ENCODE measurements around the gene SPATA31C1. TPM values are rescaled to one million over a fixed set of nuclear protein-coding genes. Genes with fewer than 3 reads are reported as not detected.

The SPATA31C1 gene
- polyA plus RNA-seq, 1 experiment: not detected

- no peak for TF ChIP-seq CTCF (IDR thresholded peaks at IDR 0.05; ENCODE audit: low read depth, low read length)
- H3K9me3 ChIP-seq (ENCODE audit: control insufficient read depth, insufficient read depth, low read length): peaks cover 3% of the 10 kb centered on the region; the same call in 1 of the 2 replicates
- H3K27ac ChIP-seq (ENCODE audit: low read depth, low read length): no peak overlapping the region
- H3K4me3 ChIP-seq (ENCODE audit: low read depth, low read length): no peak overlapping the region
- CTCF ChIA-PET: no interaction called here
- no peaks in the 10 kb centered on the region for H3K27me3 ChIP-seq (ENCODE audit: control insufficient read depth, insufficient read depth, low read length)
- no peak for DNase-seq (ENCODE audit: low read depth, low spot score)
- POLR2A ChIA-PET: no interaction called here
Measured at GRCh38 chr9:87957839-87958238, 40.1 kb downstream of the SPATA31C1 start.

- CTCF ChIA-PET: no interaction called here
- DNase-seq (ENCODE audit: low read depth, low spot score): no peak
Measured at GRCh38 chr9:87958591-87958990, 40.8 kb downstream of the SPATA31C1 start.

DNA sequence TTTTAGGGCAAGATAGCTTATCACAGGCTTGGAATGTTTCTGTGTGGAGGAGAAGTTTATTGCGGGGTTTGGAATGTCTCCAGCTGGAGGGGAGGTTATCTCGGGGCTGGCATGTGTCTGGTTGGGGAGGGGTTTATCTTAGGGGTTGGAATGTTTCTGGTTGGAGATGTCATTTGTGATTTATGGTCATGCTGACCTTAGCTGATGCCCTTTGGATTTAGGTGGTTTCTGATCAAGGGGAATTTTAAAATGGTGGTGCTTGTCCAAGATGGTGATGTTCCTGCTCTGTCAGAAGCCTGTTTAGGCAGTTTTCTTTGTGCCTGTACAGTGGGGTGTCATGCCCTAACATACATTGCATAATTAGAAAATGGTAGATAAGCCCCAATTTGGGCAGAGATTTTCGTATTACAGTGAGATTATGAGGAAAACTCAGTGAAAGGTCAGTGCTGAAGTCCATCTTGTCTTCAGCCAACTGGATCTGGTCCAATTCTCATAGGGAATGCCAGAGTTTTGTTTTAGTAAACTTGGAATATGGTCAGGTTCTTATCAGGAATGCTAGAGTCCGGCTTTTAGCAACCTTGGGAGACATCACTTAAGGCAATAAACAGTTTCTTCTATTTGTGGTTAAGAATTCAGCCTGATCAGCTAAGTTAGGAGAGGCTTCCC lies 42.3 kb downstream of the SPATA31C1 start:
- peaks cover 3% of the 10 kb centered on the region; the same call in 1 of the 2 replicates for H3K9me3 ChIP-seq (ENCODE audit: control insufficient read depth, insufficient read depth, low read length)
- peak; percentile 36 for DNase-seq (ENCODE audit: low read depth, low spot score)
- H3K27me3 ChIP-seq (ENCODE audit: control insufficient read depth, insufficient read depth, low read length): no peaks in the 10 kb centered on the region
- H3K27ac ChIP-seq (ENCODE audit: low read depth, low read length): no peak overlapping the region
- POLR2A ChIA-PET: interaction anchor here (0.6 kb wide), 1 partner anchor 1351 kb away, joined by 3 read pairs; the partner anchor contains the start of gene CKS2
- no peak overlapping the region for H3K4me3 ChIP-seq (ENCODE audit: low read depth, low read length)
- CTCF ChIA-PET: interaction anchor here (0.5 to 1.4 kb wide), 2 partner anchors 8 to 550 kb away, joined by 3 to 7 read pairs; no protein-coding TSS in a partner anchor
- no peak for TF ChIP-seq CTCF (IDR thresholded peaks at IDR 0.05; ENCODE audit: low read depth, low read length)

More at GRCh38 chr9:87958591-87958990, 40.8 kb downstream of the SPATA31C1 start:
- Histone ChIP-seq H3K27ac (ENCODE audit: low read depth, low read length) (no peak overlapping the region), H3K9me3 (ENCODE audit: control insufficient read depth, insufficient read depth, low read length) (peaks cover 3% of the 10 kb centered on the region; the same call in 1 of the 2 replicates), H3K27me3 (ENCODE audit: control insufficient read depth, insufficient read depth, low read length) (no peaks in the 10 kb centered on the region), H3K4me3 (ENCODE audit: low read depth, low read length) (no peak overlapping the region)
- POLR2A ChIA-PET: no interaction called here
- TF ChIP-seq CTCF (IDR thresholded peaks at IDR 0.05; ENCODE audit: low read depth, low read length): no peak

DNA sequence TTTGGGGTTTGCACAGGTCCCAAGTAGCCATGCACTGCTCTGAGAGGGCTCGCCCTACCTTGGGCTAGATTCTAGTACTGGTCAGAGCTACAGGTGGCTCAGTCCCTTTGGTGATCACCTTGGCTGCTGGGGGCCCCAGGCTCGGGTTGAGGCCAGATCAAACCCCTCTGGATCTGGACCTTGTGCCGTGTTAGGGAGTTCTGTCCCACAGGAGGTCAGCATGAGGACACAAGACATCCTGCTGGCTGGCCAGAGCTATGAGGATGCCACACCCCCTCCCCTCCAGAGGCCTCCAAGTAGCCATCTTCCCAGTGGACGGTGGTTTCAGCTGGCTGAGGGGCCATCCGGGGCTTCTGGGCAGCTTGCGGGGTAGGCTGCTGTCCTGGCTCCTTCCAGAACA lies 46.0 kb downstream of the SPATA31C1 start:
- Histone ChIP-seq H3K4me3 (ENCODE audit: low read depth, low read length) (no peak overlapping the region), H3K27me3 (ENCODE audit: control insufficient read depth, insufficient read depth, low read length) (no peaks in the 10 kb centered on the region), H3K9me3 (ENCODE audit: control insufficient read depth, insufficient read depth, low read length) (peaks cover 3% of the 10 kb centered on the region; the same call in 1 of the 2 replicates), H3K27ac (ENCODE audit: low read depth, low read length) (no peak overlapping the region)
- CTCF ChIA-PET: interaction anchor here (0.9 kb wide), 1 partner anchor 13 kb away, joined by 3 read pairs; no protein-coding TSS in a partner anchor
- POLR2A ChIA-PET: no interaction called here
- DNase-seq (ENCODE audit: low read depth, low spot score): no peak
- no peak for TF ChIP-seq CTCF (IDR thresholded peaks at IDR 0.05; ENCODE audit: low read depth, low read length)

DNA sequence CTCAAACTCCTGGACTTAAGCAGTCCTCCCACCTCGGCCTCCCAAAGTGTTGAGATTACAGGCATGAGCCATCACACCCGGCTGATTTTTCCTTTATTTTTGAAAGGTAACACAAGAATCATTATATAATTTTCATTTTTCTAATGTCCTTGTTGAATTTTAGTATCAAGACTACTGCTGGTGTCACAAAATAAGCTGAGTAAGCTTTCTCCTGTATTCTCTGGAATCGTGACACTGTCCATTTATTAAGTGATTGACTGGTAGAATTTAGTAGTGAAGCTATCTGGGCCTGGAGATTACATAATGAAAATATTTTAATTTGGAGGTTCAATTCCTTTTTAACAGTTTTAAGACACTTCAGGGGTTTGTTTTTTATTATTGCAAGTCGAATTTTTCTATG lies 47.1 kb downstream of the SPATA31C1 start:
- H3K27ac ChIP-seq (ENCODE audit: low read depth, low read length): no peak overlapping the region
- no peak for TF ChIP-seq CTCF (IDR thresholded peaks at IDR 0.05; ENCODE audit: low read depth, low read length)
- ChIA-PET POLR2A (no interaction called here), CTCF (interaction anchor here (1.3 kb wide), 1 partner anchor 10 kb away, joined by 6 read pairs; the partner anchor contains the start of gene CDK20)
- H3K27me3 ChIP-seq (ENCODE audit: control insufficient read depth, insufficient read depth, low read length): no peaks in the 10 kb centered on the region
- no peak for DNase-seq (ENCODE audit: low read depth, low spot score)
- H3K9me3 ChIP-seq (ENCODE audit: control insufficient read depth, insufficient read depth, low read length): no peaks in the 10 kb centered on the region
- no peak overlapping the region for H3K4me3 ChIP-seq (ENCODE audit: low read depth, low read length)
